Osteoblast (primary cell): ENCODE measurements around the gene SMIM21. TPM values are rescaled to one million over a fixed set of nuclear protein-coding genes. Genes with fewer than 3 reads are reported as not detected.

ENCODE experiments used
- DNase-seq: peaks from one replicate; pipeline ENCODE4 v3.0.0; 2011; ENCODE audit warnings: low spot score, mixed read lengths; ENCODE audit not compliant: insufficient read length; ENCODE audit errors: missing footprints
- H2AFZ ChIP-seq: 2 replicates; pipeline ENCODE4 v1.6.0; 2011; ENCODE audit warnings: mild to moderate bottlenecking, low read length
- H3K27ac ChIP-seq: 2 replicates; pipeline ENCODE4 v1.5.1; 2011; ENCODE audit warnings: mild to moderate bottlenecking, low read depth, low read length, moderate library complexity
- H3K27me3 ChIP-seq: 2 replicates; pipeline ENCODE4 v1.6.0; 2012; ENCODE audit warnings: mild to moderate bottlenecking, control low read depth, inconsistent platforms, low read length, moderate library complexity; ENCODE audit not compliant: insufficient read depth
- H3K36me3 ChIP-seq: 2 replicates; pipeline ENCODE4 v1.5.1; 2011; ENCODE audit warnings: mild to moderate bottlenecking, low read length, control low read depth, moderate library complexity; ENCODE audit not compliant: insufficient read depth
- H3K4me1 ChIP-seq: 2 replicates; pipeline ENCODE4 v1.5.1; 2011; ENCODE audit warnings: mild to moderate bottlenecking, low read length, control low read depth, moderate library complexity; ENCODE audit not compliant: insufficient read depth
- H3K4me2 ChIP-seq: 2 replicates; pipeline ENCODE4 v1.6.0; 2011; ENCODE audit warnings: mild to moderate bottlenecking, low read length; ENCODE audit not compliant: insufficient read depth
- H3K4me3 ChIP-seq: fragments of 200-600 bp; sonication (generic); 3 replicates; pipeline ENCODE4 v1.5.1; 2012; ENCODE audit warnings: mild to moderate bottlenecking, low read length, inconsistent platforms; ENCODE audit not compliant: insufficient read depth
- H3K79me2 ChIP-seq: 2 replicates; pipeline ENCODE4 v1.6.0; 2012; ENCODE audit warnings: mild to moderate bottlenecking, low read length, control low read depth, inconsistent platforms; ENCODE audit not compliant: insufficient read depth
- H3K9me3 ChIP-seq: 2 replicates; pipeline ENCODE4 v1.5.1; 2011; ENCODE audit warnings: low read depth, low read length, control low read depth
- H4K20me1 ChIP-seq: 2 replicates; pipeline ENCODE4 v1.6.0; 2012; ENCODE audit warnings: mild to moderate bottlenecking, low read length, control low read depth; ENCODE audit not compliant: insufficient read depth
- total RNA-seq: library from RNA; depleted of rRNA; stranded (reverse); fragments of >200 nt; gene quantifications from 2 replicates; pipeline ENCODE4 v1.2.3, GENCODE V29; 2012
- TF ChIP-seq, protein P1 (sequence below): IDR thresholded peaks from 2 replicates; pipeline ENCODE4 v1.5.1; 2011; ENCODE audit warnings: mild to moderate bottlenecking, low read depth, low read length, moderate library complexity; ENCODE audit errors: extremely low read depth

Gene SMIM21
- total RNA-seq, 1 donor = not detected

DNA sequence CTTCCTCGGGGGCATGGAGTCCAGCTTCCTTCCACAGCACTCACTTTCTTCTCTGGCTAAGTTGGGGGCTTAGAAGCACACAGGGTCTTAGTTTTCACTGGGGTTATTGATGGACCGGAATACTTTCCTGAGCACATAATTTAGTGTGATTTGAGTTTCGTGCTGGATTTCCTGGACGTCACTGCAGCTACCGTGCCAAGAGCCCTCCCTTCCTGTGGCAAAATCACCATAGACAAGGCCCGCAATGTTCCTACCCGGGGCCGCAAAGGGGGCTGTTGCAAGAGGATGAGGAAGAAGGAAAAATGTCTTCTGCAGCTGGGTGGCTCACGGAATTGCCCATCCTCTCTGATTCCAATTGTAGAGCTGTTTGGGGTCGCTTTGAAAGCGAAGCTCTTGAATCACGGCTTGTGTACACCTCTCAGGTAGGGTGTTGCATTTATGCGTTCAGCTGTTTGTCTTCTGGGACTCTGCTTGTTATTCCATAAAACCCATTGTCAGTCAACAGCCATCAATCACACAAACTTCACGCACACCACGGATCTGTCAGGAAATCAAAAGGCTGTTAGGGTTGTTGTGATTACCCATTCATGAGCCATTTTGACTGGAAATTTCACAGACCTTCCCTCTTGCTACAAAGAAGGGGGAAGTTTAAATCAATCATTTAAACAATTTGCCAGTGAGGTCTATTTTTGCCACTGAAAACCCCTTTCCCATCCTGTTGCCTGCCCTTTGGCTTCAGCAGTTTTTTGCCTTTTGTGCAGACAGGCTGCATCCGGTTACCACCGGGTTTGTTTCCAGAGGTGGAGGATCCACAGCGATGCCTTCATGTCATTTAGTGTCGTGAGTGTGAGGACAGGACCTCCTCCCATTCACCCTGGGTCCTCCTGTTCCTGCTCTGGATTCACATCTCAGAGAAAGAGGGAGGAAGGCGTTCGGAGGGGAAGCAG, 36.0 kb downstream of the SMIM21 start:
- Histone ChIP-seq H3K4me2 (no peak overlapping the region), H3K9me3 (no peaks in the 10 kb centered on the region), H3K27me3 (peaks cover 16% of the 10 kb centered on the region), H3K4me3 (no peak overlapping the region), H2AFZ (no peak overlapping the region), H3K79me2 (no peaks in the 10 kb centered on the region), H4K20me1 (no peaks in the 10 kb centered on the region), H3K4me1 (no peaks in the 10 kb centered on the region), H3K27ac (no peak overlapping the region), H3K36me3 (no peaks in the 10 kb centered on the region)
- TF ChIP-seq, protein P1, sequence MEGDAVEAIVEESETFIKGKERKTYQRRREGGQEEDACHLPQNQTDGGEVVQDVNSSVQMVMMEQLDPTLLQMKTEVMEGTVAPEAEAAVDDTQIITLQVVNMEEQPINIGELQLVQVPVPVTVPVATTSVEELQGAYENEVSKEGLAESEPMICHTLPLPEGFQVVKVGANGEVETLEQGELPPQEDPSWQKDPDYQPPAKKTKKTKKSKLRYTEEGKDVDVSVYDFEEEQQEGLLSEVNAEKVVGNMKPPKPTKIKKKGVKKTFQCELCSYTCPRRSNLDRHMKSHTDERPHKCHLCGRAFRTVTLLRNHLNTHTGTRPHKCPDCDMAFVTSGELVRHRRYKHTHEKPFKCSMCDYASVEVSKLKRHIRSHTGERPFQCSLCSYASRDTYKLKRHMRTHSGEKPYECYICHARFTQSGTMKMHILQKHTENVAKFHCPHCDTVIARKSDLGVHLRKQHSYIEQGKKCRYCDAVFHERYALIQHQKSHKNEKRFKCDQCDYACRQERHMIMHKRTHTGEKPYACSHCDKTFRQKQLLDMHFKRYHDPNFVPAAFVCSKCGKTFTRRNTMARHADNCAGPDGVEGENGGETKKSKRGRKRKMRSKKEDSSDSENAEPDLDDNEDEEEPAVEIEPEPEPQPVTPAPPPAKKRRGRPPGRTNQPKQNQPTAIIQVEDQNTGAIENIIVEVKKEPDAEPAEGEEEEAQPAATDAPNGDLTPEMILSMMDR = no peak
- no peak for DNase-seq

DNA sequence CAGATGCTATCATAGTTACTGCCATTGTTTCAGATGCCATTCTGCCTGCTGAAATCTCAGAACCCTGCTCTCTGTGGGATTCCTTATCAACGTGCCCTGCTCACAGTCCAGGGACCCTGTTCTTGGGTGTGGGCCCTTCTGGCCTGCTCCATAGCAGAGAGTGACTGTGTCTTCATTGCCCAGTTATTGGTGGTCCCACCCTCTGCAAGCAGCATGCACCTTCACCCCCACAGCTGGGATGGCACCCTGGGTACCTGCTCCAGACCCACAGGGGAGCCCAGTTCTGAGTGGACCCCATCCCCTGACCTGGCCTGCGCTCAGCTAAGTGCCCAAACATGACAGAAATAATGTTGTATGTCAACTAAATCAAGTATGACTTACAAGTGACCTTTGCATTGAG, 36.6 kb downstream of the SMIM21 start:
- no peak overlapping the region for H3K4me3 ChIP-seq
- no peaks in the 10 kb centered on the region for H3K36me3 ChIP-seq
- no peaks in the 10 kb centered on the region for H3K4me1 ChIP-seq
- peaks cover 20% of the 10 kb centered on the region for H3K27me3 ChIP-seq
- TF ChIP-seq, protein P1 = no peak
- H2AFZ ChIP-seq = no peak overlapping the region
- H3K4me2 ChIP-seq = no peak overlapping the region
- H4K20me1 ChIP-seq = no peaks in the 10 kb centered on the region
- H3K79me2 ChIP-seq = no peaks in the 10 kb centered on the region
- H3K27ac ChIP-seq = no peak overlapping the region
- no peak for DNase-seq
- H3K9me3 ChIP-seq = no peaks in the 10 kb centered on the region

DNA sequence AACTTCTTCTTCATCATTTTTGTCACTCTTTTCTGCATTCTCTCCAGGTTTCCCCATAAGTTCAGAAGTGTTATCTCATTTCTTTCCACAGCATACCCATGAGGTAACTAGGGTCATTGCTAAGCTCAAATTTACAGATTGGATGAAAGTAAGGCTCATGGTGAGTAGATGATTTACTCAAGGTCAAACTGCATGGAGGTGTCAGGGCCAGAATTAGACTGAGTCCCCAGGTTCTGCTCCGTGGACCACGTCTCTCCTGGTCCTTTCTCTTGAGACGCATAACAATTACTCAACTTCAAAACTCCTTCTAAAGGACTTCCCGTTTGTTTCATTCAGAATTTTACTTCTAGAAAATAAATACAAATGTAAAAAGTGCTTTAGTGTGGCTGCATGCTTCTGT, 43.4 kb downstream of the SMIM21 start:
- Histone ChIP-seq H3K4me2 (no peak overlapping the region), H2AFZ (no peak overlapping the region), H3K4me3 (no peak overlapping the region), H3K36me3 (no peaks in the 10 kb centered on the region), H3K9me3 (no peaks in the 10 kb centered on the region), H3K27me3 (peaks cover 13% of the 10 kb centered on the region), H3K79me2 (no peaks in the 10 kb centered on the region), H3K4me1 (no peaks in the 10 kb centered on the region), H3K27ac (no peak overlapping the region), H4K20me1 (no peaks in the 10 kb centered on the region)
- TF ChIP-seq, protein P1 = no peak
- no peak for DNase-seq
